ENCODE results near the gene TEDC1.

TEDC1 gene

DNA sequence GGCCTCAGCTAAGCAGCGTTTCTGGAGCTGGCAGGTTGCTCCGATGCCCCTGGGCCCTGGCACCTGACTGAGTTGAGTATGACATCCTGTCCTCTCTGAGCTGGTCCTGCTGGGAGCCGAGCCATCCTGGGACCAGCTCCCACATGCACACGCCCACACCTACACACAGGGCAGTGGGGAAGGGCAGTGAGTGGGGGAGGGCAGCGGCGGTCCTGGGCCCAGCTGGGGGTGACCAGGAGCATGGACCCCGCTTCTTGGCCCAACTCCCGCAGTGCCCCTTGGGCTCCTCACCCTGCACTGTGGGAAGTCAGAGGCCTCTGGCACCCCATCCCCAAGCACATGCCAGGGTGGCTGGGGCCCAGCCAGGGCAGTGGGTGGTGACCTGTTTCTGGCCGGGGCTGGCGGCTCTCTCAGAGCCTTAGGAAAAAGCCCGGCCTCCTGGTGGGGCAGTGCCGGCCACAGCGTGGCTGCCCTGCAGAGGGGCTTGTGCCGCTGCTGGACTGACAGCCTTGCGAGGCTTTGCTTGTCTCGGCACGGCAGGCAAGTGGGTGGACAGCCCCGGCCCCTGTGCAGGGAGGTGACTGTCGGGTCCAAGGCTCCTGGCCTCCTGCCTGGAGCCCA, 22.3 kb upstream of the TEDC1 start:
- no peaks in the 10 kb centered on the region for H3K9me3 Mint-ChIP-seq

DNA sequence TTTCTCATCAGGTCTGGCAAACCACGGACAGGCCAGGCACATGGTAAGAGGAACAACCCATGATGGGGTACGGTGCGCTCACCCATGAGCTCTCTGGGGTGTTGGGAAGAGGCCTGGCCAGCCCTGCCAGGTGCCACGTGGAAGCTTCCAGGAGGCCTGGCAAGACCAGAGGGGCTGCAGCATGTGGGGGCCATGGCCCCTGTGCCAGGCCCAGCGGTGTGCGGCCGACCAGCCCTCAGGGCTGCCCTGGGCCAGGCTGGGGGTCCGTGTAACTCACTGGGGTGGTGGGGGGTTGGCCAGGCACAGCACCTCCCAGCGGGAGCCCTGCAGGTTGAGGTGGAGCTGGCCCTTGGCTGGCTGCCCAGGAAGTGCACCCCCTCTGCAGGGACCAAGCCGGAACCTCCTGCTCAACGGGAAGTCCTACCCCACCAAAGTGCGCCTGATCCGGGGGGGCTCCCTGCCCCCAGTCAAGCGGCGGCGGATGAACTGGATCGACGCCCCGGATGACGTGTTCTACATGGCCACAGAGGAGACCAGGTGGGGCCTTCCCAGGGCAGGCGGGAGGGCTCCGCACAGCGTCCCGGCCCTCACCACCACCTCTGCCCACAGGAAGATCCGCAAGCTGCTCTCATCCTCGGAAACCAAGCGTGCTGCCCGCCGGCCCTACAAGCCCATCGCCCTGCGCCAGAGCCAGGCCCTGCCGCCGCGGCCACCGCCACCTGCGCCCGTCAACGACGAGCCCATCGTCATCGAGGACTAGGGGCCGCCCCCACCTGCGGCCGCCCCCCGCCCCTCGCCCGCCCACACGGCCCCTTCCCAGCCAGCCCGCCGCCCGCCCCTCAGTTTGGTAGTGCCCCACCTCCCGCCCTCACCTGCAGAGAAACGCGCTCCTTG, 21.3 kb upstream of the TEDC1 start:
- ATAC-seq, result no peak
- Mint-ChIP-seq H3K27ac (no peak overlapping the region), H3K27me3 (no peaks in the 10 kb centered on the region), H3K4me1 (peaks cover 19% of the 10 kb centered on the region), H3K9me3 (no peaks in the 10 kb centered on the region), H3K36me3 (peaks cover 5% of the 10 kb centered on the region), H3K4me3 (no peak overlapping the region)

More for the DNA sequence above, 22.3 kb upstream of the TEDC1 start:
- H3K4me3 Mint-ChIP-seq, result no peak overlapping the region
- peaks cover 16% of the 10 kb centered on the region for H3K4me1 Mint-ChIP-seq
- no peaks in the 10 kb centered on the region for H3K27me3 Mint-ChIP-seq
- no peak for ATAC-seq
- H3K27ac Mint-ChIP-seq, result no peak overlapping the region
- H3K36me3 Mint-ChIP-seq, result peaks cover 6% of the 10 kb centered on the region

DNA sequence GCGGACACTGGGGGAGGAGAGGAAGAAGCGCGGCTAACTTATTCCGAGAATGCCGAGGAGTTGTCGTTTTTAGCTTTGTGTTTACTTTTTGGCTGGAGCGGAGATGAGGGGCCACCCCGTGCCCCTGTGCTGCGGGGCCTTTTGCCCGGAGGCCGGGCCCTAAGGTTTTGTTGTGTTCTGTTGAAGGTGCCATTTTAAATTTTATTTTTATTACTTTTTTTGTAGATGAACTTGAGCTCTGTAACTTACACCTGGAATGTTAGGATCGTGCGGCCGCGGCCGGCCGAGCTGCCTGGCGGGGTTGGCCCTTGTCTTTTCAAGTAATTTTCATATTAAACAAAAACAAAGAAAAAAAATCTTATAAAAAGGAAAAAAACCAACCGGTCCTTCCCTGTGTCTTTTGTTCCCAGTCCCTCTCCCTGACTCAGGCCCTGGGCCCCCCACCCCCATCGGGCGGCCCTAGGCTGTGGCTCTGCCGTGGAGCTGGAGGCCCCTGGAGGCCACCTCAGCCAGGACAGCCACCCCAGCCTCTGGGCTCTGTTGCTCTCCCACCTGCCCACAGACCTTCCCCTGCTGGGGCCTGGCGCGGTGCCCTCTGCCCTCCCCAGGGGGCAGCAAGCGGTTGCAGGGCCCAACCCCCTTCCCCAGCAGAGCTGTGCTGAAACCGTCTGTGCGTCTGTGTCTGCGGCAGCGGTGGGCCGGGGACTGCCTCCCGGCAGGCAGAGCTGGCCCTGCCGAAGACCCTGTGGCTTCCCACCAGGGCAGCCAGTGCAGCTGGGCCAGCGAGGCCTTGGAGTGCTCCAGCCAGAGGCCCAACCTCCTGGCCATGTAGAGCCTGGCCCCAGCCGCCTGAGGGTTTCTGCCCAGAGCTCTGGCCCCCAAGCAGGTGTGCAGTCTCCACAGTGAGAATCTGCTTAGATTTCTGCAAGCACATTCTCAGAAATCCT, 20.4 kb upstream of the TEDC1 start:
- Mint-ChIP-seq H3K27me3 (no peaks in the 10 kb centered on the region), H3K9me3 (no peaks in the 10 kb centered on the region), H3K4me1 (peaks cover 19% of the 10 kb centered on the region), H3K4me3 (no peak overlapping the region), H3K36me3 (peaks cover under 1% of the 10 kb centered on the region), H3K27ac (no peak overlapping the region)
- no peak for ATAC-seq

DNA sequence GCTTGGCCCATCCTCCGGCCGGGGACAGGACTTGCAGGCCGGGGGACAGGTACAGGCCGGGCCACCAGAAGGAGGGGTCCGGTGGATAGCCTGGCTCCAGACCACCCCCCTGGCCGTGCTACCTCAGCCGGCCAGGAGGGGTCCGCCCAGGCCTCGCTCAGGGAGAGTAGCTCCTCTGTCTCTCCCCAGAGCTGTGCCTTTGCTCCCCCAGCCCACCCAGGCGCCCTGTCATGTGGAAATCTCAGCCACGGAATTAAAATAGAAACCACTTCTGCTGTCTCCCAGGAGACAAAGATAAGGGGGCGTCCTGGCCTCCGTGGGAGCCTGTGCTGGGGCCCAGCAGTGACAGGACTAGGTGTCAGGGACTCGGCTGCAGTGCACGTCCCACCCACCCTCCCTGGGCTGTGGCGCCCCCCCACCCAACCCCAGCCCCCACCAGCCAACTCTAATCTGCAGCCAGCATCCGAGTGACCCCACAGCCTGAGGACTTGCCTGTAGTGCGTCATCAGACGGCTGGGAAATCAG, 19.7 kb upstream of the TEDC1 start:
- Mint-ChIP-seq H3K9me3 (no peaks in the 10 kb centered on the region), H3K36me3 (no peaks in the 10 kb centered on the region), H3K27ac (no peak overlapping the region), H3K4me1 (peaks cover 19% of the 10 kb centered on the region), H3K4me3 (no peak overlapping the region), H3K27me3 (no peaks in the 10 kb centered on the region)
- ATAC-seq, result no peak

DNA sequence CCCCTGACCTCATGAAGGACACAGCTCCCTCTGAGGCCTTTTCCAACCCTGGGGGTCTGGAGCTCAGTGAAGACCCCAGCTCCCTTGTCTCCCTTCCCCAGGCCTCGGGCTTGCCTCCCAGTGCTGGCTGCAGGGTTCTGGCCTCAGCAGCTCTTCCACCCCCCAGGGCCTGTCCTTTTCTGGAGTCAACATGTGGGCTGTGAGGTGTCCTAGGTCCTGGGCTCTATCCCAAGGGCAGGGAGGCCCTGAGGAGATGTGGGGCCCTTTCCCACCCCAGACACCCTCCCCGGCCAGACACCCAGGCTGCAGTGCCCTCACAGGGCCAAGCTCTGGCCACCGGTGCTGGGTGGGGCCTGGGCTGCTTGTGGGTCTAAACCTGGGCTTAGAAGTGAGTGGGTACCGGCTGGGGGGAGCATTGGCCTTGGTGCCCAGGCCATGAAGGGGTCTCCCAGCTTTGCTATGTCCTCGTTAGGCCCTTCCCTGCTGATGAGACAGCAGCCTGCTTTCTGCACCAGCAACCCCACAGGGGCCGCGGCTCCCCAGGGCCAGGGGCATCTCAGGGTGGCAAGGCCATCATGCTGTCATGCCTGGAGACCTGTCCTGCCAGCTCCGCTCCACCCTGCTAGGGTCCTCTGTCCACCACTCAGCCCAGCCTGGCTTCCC, 19.1 kb upstream of the TEDC1 start:
- ATAC-seq, result no peak
- no peak overlapping the region for H3K4me3 Mint-ChIP-seq
- peaks cover under 1% of the 10 kb centered on the region for H3K27me3 Mint-ChIP-seq
- H3K27ac Mint-ChIP-seq, result no peak overlapping the region
- H3K36me3 Mint-ChIP-seq, result no peaks in the 10 kb centered on the region
- H3K9me3 Mint-ChIP-seq, result no peaks in the 10 kb centered on the region
- H3K4me1 Mint-ChIP-seq, result peaks cover 25% of the 10 kb centered on the region

DNA sequence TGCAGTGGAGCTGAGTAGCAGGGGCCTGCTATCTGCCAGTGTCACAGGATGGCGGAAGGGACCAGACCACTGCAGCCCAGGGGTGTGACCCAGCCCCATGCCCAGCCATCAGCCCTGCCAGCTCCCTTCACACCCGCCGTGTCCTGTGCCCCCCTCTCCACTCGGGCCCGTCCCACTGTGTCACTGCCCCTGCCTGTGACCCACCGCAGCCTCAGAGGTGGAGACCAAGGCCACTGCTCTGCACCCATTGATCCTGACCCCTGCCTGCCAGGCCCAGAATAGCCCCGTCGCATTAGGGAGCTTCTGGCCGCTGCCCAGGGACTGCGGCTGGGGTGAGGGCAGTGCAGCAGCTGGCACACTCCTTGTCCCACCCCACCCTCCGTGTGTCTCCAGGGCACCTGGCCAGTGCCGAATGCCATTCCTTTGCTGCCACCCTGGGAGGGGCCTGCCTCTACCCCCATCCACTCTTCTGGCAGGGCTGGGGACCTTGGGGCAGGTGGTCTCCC, 18.5 kb upstream of the TEDC1 start:
- no peak overlapping the region for H3K4me3 Mint-ChIP-seq

DNA sequence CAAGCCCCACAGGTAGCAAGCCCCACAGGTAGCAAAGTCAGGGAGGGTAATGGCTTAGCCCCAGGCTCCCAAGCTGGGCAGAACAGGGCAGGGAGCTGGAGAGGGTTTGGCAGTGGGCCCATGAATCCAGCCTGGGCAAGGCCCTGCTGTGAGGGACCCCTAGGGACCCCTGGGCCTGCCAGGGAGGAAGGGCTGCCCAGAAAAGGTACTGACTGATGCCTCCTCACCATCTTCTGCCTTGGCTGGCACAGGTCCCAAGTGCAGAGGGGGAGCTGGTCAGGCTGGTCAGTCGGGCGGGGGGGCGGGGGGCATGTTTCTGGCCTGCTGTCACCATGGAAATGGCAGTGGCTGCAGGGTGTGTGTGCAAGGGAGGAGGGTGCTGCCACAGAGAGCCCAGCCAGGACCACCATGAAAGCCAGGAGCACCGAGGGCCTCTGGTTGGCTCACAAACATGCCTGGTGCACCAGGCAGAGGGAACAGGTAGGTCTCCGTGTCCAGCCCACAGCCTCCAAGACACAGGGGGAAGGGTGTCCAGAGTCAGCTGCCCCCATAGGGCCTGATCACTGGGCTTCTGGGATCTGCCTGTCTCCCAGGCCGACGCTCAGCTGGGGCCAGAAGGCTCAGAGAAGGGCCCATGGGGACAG, 17.9 kb upstream of the TEDC1 start:
- Mint-ChIP-seq H3K27ac (peak overlapping the region; percentile 35), H3K36me3 (peaks cover 5% of the 10 kb centered on the region), H3K9me3 (peaks cover 4% of the 10 kb centered on the region), H3K4me3 (peak overlapping the region; percentile 75), H3K4me1 (peaks cover 35% of the 10 kb centered on the region), H3K27me3 (peaks cover 9% of the 10 kb centered on the region)
- no peak for ATAC-seq

More for the DNA sequence above, 18.5 kb upstream of the TEDC1 start:
- ATAC-seq, result no peak
- Mint-ChIP-seq H3K27ac (no peak overlapping the region), H3K36me3 (peaks cover 5% of the 10 kb centered on the region), H3K27me3 (peaks cover 6% of the 10 kb centered on the region), H3K9me3 (peaks cover 3% of the 10 kb centered on the region), H3K4me1 (peaks cover 31% of the 10 kb centered on the region)

DNA sequence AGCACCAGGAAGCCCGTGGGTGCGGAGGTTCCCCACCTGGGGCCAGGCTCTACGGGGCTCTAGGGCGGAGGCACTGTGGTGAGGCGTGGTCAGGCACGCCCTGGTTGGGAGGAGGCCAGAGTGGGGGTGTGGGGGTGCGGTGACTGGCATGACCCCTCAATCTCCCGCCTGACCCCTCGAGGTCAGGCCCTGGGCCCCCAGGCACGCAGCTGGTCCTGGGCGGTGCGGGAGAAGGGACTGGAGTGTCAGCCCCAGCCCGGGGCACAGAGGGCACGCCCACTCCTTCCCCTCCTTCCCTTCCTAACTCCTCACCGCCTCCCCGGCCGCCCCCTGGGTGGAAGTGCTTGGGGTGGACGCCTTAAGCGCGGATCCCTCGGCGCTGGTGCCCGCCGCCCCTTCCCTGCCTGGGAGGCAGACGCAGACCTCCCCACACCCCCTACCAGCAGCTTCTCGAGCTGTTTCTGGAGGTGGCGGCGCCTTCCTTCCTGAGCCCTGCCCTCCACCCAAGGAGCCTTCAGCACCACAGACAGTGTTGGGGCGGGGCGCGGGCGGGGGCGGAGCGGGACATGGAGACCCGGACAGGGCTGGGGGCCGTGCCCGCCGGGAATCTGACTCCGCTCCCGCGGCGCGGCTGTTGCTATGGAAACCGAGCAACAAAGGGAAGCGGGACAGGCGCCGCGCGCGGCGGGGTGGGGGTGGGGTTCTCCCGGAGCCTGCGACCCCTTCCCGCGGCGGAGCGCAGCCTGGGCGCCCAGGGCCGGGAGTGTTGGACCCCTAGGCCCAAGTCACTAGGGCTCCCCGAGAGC, 17.2 kb upstream of the TEDC1 start:
- peak overlapping the region; percentile 35 for H3K27ac Mint-ChIP-seq
- peaks cover 9% of the 10 kb centered on the region for H3K27me3 Mint-ChIP-seq
- peak overlapping the region; percentile 75 for H3K4me3 Mint-ChIP-seq

DNA sequence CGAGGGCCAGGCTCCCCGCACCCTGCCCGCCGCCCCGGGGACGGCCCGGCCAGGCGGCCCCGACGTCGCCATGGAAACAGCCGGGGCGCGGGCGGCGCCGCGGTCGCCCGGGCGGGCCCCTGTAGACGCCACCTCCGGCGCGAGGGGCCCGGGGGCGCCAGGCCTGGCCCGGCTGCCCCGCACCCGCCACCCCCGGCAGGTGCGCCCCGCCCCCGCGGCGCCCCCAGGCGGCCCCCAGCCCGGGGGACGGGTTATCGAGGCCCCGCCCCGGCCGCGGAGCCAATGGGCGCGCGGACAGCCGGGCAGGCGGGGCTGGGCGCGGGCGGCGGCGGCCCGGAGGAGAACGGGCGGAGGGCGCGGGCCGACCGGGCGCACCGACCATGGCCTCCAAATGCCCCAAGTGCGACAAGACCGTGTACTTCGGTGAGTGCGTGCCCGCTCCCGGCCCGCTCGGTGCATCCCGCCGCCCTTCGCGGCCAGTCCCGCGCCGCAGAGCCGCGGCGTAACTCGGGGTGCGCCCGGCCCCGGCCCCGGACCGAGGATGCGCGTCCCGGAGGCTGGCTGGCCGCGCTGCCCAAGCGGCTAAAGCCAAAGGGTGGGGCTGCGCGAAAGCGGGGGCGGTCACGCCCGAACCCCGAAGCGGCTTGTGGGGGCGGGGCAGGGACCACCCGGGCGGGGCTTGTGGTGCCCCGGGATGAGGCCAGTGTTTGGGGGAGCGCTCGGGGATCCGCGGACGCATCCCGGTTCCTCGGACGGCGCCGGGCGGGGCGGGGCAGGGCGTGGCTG, 16.4 kb upstream of the TEDC1 start, which contains the start of gene CRIP2:
Gene CRIP2, plus strand, starts transcription at position 339 of the 786 bp plus-strand sequence. Its CDS starts 42 bp downstream, at position 381.
- peak within 1 kb of the TSS; percentile 35 for H3K27ac Mint-ChIP-seq
- peaks cover 9% of the 10 kb centered on the region for H3K27me3 Mint-ChIP-seq
- peak within 1 kb of the TSS; percentile 75 for H3K4me3 Mint-ChIP-seq
- H3K4me1 Mint-ChIP-seq, result peaks cover 39% of the 10 kb centered on the region
- peaks cover 4% of the 10 kb centered on the region for H3K9me3 Mint-ChIP-seq
- peaks cover 5% of the 10 kb centered on the region for H3K36me3 Mint-ChIP-seq
- peak; percentile 39 for ATAC-seq

More for the DNA sequence above, 17.2 kb upstream of the TEDC1 start:
- peaks cover 4% of the 10 kb centered on the region for H3K9me3 Mint-ChIP-seq
- peaks cover 5% of the 10 kb centered on the region for H3K36me3 Mint-ChIP-seq
- ATAC-seq, result peak; percentile 54
- peaks cover 35% of the 10 kb centered on the region for H3K4me1 Mint-ChIP-seq

DNA sequence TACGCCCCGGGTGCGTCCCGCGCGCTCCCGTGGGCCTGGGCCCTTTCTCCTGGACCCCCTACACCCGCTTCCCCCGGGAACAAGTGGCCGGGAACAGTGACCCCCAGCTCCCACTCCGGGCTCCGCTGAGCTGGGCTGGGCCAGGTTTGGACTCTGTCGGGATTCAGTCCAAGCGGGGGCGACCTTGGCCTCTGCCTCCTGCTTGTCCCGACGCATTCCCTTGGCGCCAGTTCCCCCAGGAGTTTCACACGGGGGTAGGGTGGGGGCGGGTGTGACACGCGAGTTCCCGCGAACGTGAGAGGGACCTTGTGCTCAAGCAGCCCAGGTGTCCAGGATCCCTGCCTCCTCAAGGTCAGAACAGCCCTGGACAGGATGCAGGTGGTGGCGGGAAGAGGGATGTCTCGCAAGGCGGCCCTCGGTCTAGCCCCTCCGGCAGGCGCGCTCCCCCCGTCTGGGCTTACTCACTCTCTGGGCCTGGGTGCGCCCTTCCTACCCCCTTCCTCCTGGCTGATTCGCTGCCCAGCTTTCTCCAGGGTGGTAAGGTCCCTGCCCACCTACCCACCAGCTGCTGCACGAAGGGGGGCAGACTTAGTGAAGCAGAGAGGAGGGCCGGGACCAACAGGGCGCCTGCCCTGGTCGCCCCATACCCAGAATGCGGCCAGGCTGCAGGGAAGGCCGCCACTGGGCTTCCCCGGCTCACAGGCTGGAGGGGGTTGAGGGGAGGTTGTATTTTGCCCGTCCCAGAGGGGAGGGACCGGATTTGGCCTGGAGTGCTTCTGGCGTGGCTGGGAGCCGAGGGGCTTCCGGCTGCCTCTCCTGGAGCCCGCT, 15.6 kb upstream of the TEDC1 start:
- Mint-ChIP-seq H3K36me3 (peaks cover 5% of the 10 kb centered on the region), H3K27me3 (peaks cover 9% of the 10 kb centered on the region), H3K27ac (no peak overlapping the region), H3K4me1 (peaks cover 47% of the 10 kb centered on the region), H3K9me3 (peaks cover 4% of the 10 kb centered on the region), H3K4me3 (peak overlapping the region; percentile 47)
- no peak for ATAC-seq

DNA sequence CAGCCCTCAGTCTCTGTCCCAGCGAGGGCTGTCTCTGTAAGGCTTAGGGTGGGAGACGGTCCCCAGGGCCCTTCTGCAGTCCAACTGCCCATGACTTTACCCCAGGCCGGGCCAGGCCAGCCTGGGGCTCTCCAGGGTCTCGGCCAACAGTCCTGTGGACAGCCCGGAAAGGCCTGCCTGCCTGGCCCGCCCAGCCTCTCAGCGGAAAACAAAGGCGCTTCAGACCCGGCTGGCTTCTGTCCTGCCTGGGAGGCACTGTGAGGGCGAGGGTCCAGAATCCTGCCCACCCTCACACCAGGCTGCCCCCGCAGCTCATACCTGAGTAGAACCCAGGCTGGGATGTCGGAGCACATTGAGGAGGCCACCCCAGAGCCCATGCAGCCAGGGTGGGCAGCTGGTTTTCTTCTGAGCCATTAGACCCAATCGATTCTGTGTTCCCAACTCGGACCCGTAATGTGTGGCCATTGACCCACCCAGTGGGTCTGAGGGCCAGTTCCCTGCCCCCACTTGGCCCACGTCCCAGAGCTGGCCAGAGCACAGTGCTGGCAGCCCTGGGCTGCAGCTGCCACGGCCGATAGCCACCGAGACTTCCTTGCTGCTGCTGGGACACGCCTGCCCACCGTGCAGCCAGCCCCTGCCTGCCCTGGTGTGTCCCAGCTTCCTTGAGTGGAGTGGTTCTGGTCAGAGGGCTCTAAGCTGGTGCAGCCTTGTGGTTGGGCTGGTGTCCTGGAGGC, 14.8 kb upstream of the TEDC1 start:
- H3K4me1 Mint-ChIP-seq, result peaks cover 55% of the 10 kb centered on the region
- peaks cover 9% of the 10 kb centered on the region for H3K27me3 Mint-ChIP-seq
- H3K4me3 Mint-ChIP-seq, result no peak overlapping the region
- no peak overlapping the region for H3K27ac Mint-ChIP-seq
- peaks cover 5% of the 10 kb centered on the region for H3K36me3 Mint-ChIP-seq
- ATAC-seq, result no peak
- peaks cover 4% of the 10 kb centered on the region for H3K9me3 Mint-ChIP-seq

Measured in stimulated activated memory B cell treated with anti-CD40 and anti-IgM and Interleukin-4, amounts not matched to agents 10 μg/mL and 1 μg/mL and 100 μg/mL, for 72 hours (primary cell).